ENCODE measurements around the gene BCAS3. TPM values are rescaled to one million over a fixed set of nuclear protein-coding genes. Genes with fewer than 3 reads are reported as not detected.

Gene BCAS3
- total RNA-seq, 1 donor from 2014 or later = 30.5 TPM

GRCh38 chr17:61366076-61366714, 688.5 kb downstream of the BCAS3 start:
- no peak for DNase-seq (ENCODE audit: low read depth, low spot score)
- Mint-ChIP-seq H3K27me3 (ENCODE audit: low read depth) (no peaks in the 10 kb centered on the region), H3K4me1 (peaks cover 35% of the 10 kb centered on the region), H3K4me3 (no peak overlapping the region), H3K27ac (ENCODE audit: unreplicated experiment) (no peak overlapping the region), H3K36me3 (ENCODE audit: low read depth) (no peaks in the 10 kb centered on the region), H3K9me3 (no peaks in the 10 kb centered on the region)
- TF ChIP-seq CTCF (conservative IDR thresholded peaks at IDR 0.05) = no peak

- Mint-ChIP-seq H3K4me1 (peaks cover 38% of the 10 kb centered on the region), H3K36me3 (ENCODE audit: low read depth) (no peaks in the 10 kb centered on the region), H3K27ac (ENCODE audit: unreplicated experiment) (no peak overlapping the region), H3K27me3 (ENCODE audit: low read depth) (no peaks in the 10 kb centered on the region), H3K4me3 (no peak overlapping the region), H3K9me3 (no peaks in the 10 kb centered on the region)
- no peak for TF ChIP-seq CTCF (conservative IDR thresholded peaks at IDR 0.05)
- no peak for DNase-seq (ENCODE audit: low read depth, low spot score)
These were observed 689.2 kb downstream of the BCAS3 start for GRCh38 chr17:61366715-61367413.

- no peaks in the 10 kb centered on the region for H3K9me3 Mint-ChIP-seq
- peaks cover 4% of the 10 kb centered on the region for H3K36me3 Mint-ChIP-seq (ENCODE audit: low read depth)
- no peak overlapping the region for H3K4me3 Mint-ChIP-seq
- H3K27ac Mint-ChIP-seq (ENCODE audit: unreplicated experiment) = no peak overlapping the region
- H3K4me1 Mint-ChIP-seq = peaks cover 40% of the 10 kb centered on the region
- no peak for DNase-seq (ENCODE audit: low read depth, low spot score)
- H3K27me3 Mint-ChIP-seq (ENCODE audit: low read depth) = no peaks in the 10 kb centered on the region
- TF ChIP-seq CTCF (conservative IDR thresholded peaks at IDR 0.05) = no peak
These were observed 690.6 kb downstream of the BCAS3 start for GRCh38 chr17:61368049-61368831.

- Mint-ChIP-seq H3K4me1 (peaks cover 33% of the 10 kb centered on the region), H3K9me3 (no peaks in the 10 kb centered on the region), H3K36me3 (ENCODE audit: low read depth) (peaks cover 4% of the 10 kb centered on the region), H3K4me3 (no peak overlapping the region), H3K27ac (ENCODE audit: unreplicated experiment) (peak overlapping the region; percentile 93), H3K27me3 (ENCODE audit: low read depth) (no peaks in the 10 kb centered on the region)
- DNase-seq (ENCODE audit: low read depth, low spot score) = no peak
- TF ChIP-seq CTCF (conservative IDR thresholded peaks at IDR 0.05) = no peak
These were observed 691.3 kb downstream of the BCAS3 start for GRCh38 chr17:61368832-61369450.

GRCh38 chr17:61369751-61370150, 692.1 kb downstream of the BCAS3 start:
- no peaks in the 10 kb centered on the region for H3K9me3 Mint-ChIP-seq
- H3K36me3 Mint-ChIP-seq (ENCODE audit: low read depth) = peaks cover 4% of the 10 kb centered on the region
- no peak overlapping the region for H3K4me3 Mint-ChIP-seq
- H3K27me3 Mint-ChIP-seq (ENCODE audit: low read depth) = no peaks in the 10 kb centered on the region
- no peak for TF ChIP-seq CTCF (conservative IDR thresholded peaks at IDR 0.05)
- H3K27ac Mint-ChIP-seq (ENCODE audit: unreplicated experiment) = peak overlapping the region; percentile 93
- peaks cover 34% of the 10 kb centered on the region for H3K4me1 Mint-ChIP-seq
- DNase-seq (ENCODE audit: low read depth, low spot score) = no peak
